H1 (cell line): ENCODE data around the gene POLD1. TPM values are rescaled to one million over a fixed set of nuclear protein-coding genes. Genes with fewer than 3 reads are reported as not detected.

Experiments used
- CHD2 ChIP-seq: IDR thresholded peaks from 2 replicates; pipeline ENCODE4 v1.6.1; 2012; ENCODE audit warnings: low read length, improper control_type of control experiment
- EP300 ChIP-seq, 2 experiments: IDR thresholded peaks; 1 replicate in 1 of 2; 2 replicates in 1 of 2; pipeline ENCODE4 v1.6.1; 2011 to 2012; ENCODE audit warnings: low read depth in 2 of 2, low read length in 2 of 2, mild to moderate bottlenecking in 2 of 2, borderline replicate concordance in 1 of 2, inconsistent platforms in 1 of 2, moderate library complexity in 1 of 2
- JUN ChIP-seq: IDR thresholded peaks from 2 replicates; pipeline ENCODE4 v1.6.1; 2011; ENCODE audit warnings: low read depth, mild to moderate bottlenecking, improper control_type of control experiment, low read length
- SAP30 ChIP-seq: fragments of 300-600 bp; sonication (generic); IDR thresholded peaks from 2 replicates; pipeline ENCODE4 v1.7.1; 2012; ENCODE audit warnings: low read length, moderate library complexity, mild to moderate bottlenecking, inconsistent platforms; ENCODE audit not compliant: insufficient read depth, insufficient replicate concordance
- SP2 ChIP-seq: IDR thresholded peaks from 2 replicates; pipeline ENCODE4 v1.6.1; 2012; ENCODE audit warnings: mild to moderate bottlenecking, low read length, inconsistent platforms
- polyA plus RNA-seq, 7 experiments: library from polyadenylated mRNA; depleted of rRNA in 3 of 7; stranded (reverse) in 5 of 7; unstranded in 2 of 7; fragments of >200 nt in 5 of 7; fragments of 200-250 nt in 2 of 7; gene quantifications; 1 replicate in 5 of 7; 2 replicates in 1 of 7; 4 replicates in 1 of 7; pipeline versions ENCODE4 v1.2.1 to v1.2.3, GENCODE V29; 2011 to 2013; ENCODE audit warnings: missing spikeins in 2 of 7, mixed read lengths in 2 of 7
- total RNA-seq: library from RNA; stranded (reverse); fragmentation: NEBNext Ultra II Directional; extraction: Animal tissue kit (Norgen Biotek cat#: 25700); gene quantifications from 2 replicates; pipeline ENCODE4 v1.2.1, GENCODE V29; 2021

POLD1 gene
- total and polyA plus RNA-seq, 2 of the 8 experiments (the other 6 are each of a cell fraction or from before 2014, with no cell fraction given): 141 to 142 TPM

GRCh38 chr19:50447750-50448149, 63.6 kb downstream of the POLD1 start (continued):
- no peak for TF ChIP-seq CHD2
- no peak for TF ChIP-seq SAP30
- TF ChIP-seq EP300 (IDR thresholded peaks at IDR 0.05; ENCODE audit: borderline replicate concordance in 1 of 2, low read depth in 2 of 2, low read length in 2 of 2): no peak
- TF ChIP-seq JUN: no peak
- TF ChIP-seq SP2: no peak
